Stimulated activated naive CD8-positive, alpha-beta T cell treated with anti-CD3 and anti-CD28 coated beads, Interleukin-15, Interleukin-2, amounts not matched to agents 100 ng/mL and 50 ng/mL, for 24 hours (primary cell): ENCODE results near the gene RALGAPB.
A peak's percentile ranks its signal among the peaks of the same experiment; 100 is the strongest.

Experiments used
- H3K27ac Mint-ChIP-seq: one replicate; pipeline ENCODE4 v1.8.0; 2021; ENCODE audit warnings: mild to moderate bottlenecking, mixed read lengths
- H3K27me3 Mint-ChIP-seq: one replicate; pipeline ENCODE4 v1.8.0; 2021; ENCODE audit warnings: mixed read lengths
- H3K36me3 Mint-ChIP-seq: one replicate; pipeline ENCODE4 v1.8.0; 2021; ENCODE audit warnings: low read depth, mixed read lengths
- H3K4me1 Mint-ChIP-seq: one replicate; pipeline ENCODE4 v1.8.0; 2021; ENCODE audit warnings: low read depth, mixed read lengths
- H3K4me3 Mint-ChIP-seq: one replicate; pipeline ENCODE4 v1.8.0; 2021; ENCODE audit warnings: mild to moderate bottlenecking, mixed read lengths
- H3K9me3 Mint-ChIP-seq: one replicate; pipeline ENCODE4 v1.8.0; 2021; ENCODE audit warnings: mixed read lengths

RALGAPB gene

GRCh38 chr20:38566036-38566598, 93.5 kb downstream of the RALGAPB start:
- Mint-ChIP-seq H3K4me1 (no peaks in the 10 kb centered on the region), H3K4me3 (no peak overlapping the region), H3K27ac (no peak overlapping the region), H3K9me3 (no peaks in the 10 kb centered on the region), H3K36me3 (peaks cover 32% of the 10 kb centered on the region), H3K27me3 (no peaks in the 10 kb centered on the region)

DNA sequence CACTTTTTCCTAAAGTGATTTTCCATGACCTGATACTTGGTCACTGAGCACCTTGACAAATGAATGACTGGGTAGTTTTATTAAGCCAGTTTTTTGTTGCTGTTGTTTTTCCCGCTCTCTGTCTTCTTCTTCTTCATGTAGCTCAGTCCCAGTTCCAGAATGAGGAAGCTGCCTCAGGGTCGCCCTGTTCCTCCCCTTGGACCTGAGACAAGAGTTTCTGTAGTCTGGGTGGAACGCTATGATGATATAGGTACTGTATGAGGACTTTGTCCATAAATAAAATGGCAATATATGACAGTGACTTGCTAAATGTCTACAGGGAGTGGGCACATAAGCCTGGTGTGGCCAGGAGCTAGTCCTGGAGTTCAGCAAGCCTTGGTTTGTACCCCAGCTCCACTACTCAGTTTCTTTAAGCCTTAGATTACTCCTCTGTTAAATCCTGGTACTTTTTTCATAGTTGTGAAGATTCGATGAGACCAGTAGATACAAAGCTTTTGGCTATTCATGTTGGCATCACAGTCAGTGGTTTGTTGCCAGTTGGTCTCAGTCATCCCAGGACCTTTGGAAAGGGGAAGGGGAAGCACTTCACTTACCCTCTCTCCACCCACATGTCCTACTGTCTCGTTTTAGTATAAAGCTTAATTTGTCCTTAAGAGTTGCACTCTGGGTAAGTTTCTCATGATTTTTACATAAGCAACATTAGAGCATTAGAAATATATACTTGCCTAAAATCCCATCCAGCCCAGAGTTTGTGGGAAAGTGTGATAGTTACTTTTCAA, 97.3 kb downstream of the RALGAPB start:
- H3K36me3 Mint-ChIP-seq, result peaks cover 34% of the 10 kb centered on the region

DNA sequence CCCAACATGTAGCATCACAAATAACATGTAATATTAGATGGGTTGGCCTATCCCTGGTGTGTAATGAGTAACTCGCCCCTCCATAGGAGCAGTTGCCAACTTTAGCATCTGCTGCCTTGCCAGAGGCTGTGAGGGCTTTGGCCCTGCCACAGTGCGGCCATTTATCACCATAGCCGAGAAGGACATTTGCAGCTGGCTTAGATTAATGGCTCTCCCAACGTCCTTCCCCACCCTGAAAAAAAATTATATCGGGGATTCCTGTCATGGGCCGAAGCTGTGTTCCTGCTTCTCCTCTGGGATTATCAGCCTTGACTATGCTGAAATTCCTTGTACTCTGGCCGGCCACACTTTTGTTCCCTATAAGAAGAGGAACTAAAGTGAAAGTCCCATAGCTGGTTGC, 100.8 kb downstream of the RALGAPB start:
- H3K36me3 Mint-ChIP-seq, result peaks cover 33% of the 10 kb centered on the region
- no peaks in the 10 kb centered on the region for H3K9me3 Mint-ChIP-seq
- no peaks in the 10 kb centered on the region for H3K27me3 Mint-ChIP-seq
- H3K4me3 Mint-ChIP-seq, result no peak overlapping the region
- no peak overlapping the region for H3K27ac Mint-ChIP-seq
- no peaks in the 10 kb centered on the region for H3K4me1 Mint-ChIP-seq

More for the DNA sequence above, 97.3 kb downstream of the RALGAPB start:
- peak overlapping the region; percentile 18 for H3K27ac Mint-ChIP-seq
- no peaks in the 10 kb centered on the region for H3K9me3 Mint-ChIP-seq
- H3K27me3 Mint-ChIP-seq, result no peaks in the 10 kb centered on the region
- H3K4me3 Mint-ChIP-seq, result no peak overlapping the region
- no peaks in the 10 kb centered on the region for H3K4me1 Mint-ChIP-seq

GRCh38 chr20:38579219-38579910, 106.7 kb downstream of the RALGAPB start:
- Mint-ChIP-seq H3K27ac (no peak overlapping the region), H3K27me3 (no peaks in the 10 kb centered on the region), H3K36me3 (peaks cover 16% of the 10 kb centered on the region), H3K4me3 (no peak overlapping the region), H3K4me1 (no peaks in the 10 kb centered on the region), H3K9me3 (no peaks in the 10 kb centered on the region)

DNA sequence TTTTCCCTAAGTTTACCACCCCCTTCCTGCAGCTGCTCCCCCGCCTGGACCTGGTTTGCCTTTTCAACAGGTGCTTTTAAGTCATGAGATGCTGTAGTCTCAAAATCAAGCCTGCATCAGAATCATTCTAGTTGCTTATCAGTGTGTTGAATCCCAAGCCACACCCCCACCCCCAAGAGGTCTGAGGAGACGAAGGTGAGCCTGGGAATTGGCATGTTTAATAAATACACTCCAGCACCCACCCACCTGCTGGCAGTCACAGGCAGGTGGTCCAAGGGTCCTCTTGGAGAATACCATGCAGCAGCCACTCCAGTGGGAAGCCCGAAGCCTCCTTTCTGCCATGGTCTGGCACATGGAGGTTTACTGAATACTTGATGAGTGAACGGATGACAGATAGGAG, 107.3 kb downstream of the RALGAPB start:
- H3K36me3 Mint-ChIP-seq, result peaks cover 10% of the 10 kb centered on the region
- H3K4me3 Mint-ChIP-seq, result no peak overlapping the region
- no peaks in the 10 kb centered on the region for H3K27me3 Mint-ChIP-seq
- H3K27ac Mint-ChIP-seq, result peak overlapping the region; percentile 58
- H3K9me3 Mint-ChIP-seq, result no peaks in the 10 kb centered on the region
- H3K4me1 Mint-ChIP-seq, result no peaks in the 10 kb centered on the region

DNA sequence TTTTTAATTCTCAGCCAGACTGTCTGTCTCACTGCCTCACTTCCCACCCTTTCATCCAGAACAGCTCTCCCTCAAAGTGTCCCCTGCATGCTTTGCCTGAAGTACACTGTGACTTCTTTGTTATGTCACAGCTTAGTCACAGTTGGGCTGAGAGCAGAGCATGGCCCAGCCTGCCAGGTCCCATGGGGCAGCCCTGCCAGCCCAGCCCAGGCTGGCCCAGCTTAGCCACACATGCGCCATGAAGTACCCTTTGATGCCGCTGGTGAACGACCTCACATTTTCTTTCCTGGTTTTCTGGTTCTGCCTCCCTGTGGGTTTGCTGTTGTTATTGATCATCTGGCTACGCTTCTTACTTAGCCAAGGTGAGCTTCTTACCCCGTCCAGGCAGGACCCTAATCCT, 108.4 kb downstream of the RALGAPB start, which contains the start of gene ADIG:
Gene ADIG (plus strand): TSS at position 185 of the 400 bp plus-strand sequence. CDS start 54 bp downstream, at position 239.
- Mint-ChIP-seq H3K27me3 (no peaks in the 10 kb centered on the region), H3K27ac (peak within 1 kb of the TSS; percentile 58), H3K4me1 (no peaks in the 10 kb centered on the region)

GRCh38 chr20:38581830-38582358, 109.3 kb downstream of the RALGAPB start:
- no peaks in the 10 kb centered on the region for H3K9me3 Mint-ChIP-seq
- no peaks in the 10 kb centered on the region for H3K36me3 Mint-ChIP-seq
- H3K4me3 Mint-ChIP-seq, result no peak overlapping the region
- no peaks in the 10 kb centered on the region for H3K27me3 Mint-ChIP-seq
- H3K4me1 Mint-ChIP-seq, result no peaks in the 10 kb centered on the region
- H3K27ac Mint-ChIP-seq, result no peak overlapping the region

More for the DNA sequence above, 108.4 kb downstream of the RALGAPB start, which contains the start of gene ADIG:
- H3K4me3 Mint-ChIP-seq, result no peak within 1 kb of the TSS
- peaks cover 4% of the 10 kb centered on the region for H3K36me3 Mint-ChIP-seq
- H3K9me3 Mint-ChIP-seq, result no peaks in the 10 kb centered on the region

- H3K27me3 Mint-ChIP-seq, result no peaks in the 10 kb centered on the region
- no peak overlapping the region for H3K4me3 Mint-ChIP-seq
- no peaks in the 10 kb centered on the region for H3K36me3 Mint-ChIP-seq
- no peak overlapping the region for H3K27ac Mint-ChIP-seq
- no peaks in the 10 kb centered on the region for H3K9me3 Mint-ChIP-seq
- no peaks in the 10 kb centered on the region for H3K4me1 Mint-ChIP-seq
Observed at GRCh38 chr20:38583306-38583705, 110.7 kb downstream of the RALGAPB start.

DNA sequence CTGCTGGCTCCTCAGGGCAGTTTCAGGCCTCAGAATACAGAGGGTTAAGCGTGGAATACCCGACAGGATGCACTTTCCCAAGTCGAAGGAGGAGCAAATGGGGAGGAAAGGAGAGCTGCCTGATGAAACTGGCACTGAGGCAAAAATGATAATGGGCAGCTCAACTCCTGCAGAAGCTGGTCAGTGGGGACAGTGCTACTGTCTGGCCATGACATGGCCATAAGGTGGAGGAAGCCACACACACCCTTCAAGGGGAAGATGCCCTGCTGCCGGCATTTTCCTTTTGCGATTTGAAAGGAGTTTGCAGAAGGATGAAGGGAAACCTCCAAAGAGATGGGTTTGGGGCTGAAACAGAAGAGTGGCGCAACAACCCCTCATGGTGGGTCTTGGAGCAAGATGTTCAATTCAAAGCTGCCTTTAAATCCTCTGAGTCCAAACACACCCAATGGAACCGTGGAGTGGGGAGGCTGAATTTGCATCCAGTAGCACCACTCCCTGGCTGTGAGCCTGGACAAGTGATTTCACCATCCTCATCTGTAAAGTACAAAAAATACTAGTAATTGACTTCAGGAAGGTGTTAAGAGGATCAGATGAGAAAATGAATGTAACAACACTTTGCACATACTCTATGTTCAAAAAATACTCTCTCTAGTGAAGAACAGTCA, 111.6 kb downstream of the RALGAPB start:
- Mint-ChIP-seq H3K27ac (no peak overlapping the region), H3K27me3 (no peaks in the 10 kb centered on the region), H3K9me3 (no peaks in the 10 kb centered on the region), H3K36me3 (no peaks in the 10 kb centered on the region), H3K4me1 (no peaks in the 10 kb centered on the region), H3K4me3 (no peak overlapping the region)

GRCh38 chr20:38585404-38586180, 112.9 kb downstream of the RALGAPB start:
- Mint-ChIP-seq H3K36me3 (no peaks in the 10 kb centered on the region), H3K9me3 (no peaks in the 10 kb centered on the region), H3K27me3 (no peaks in the 10 kb centered on the region), H3K27ac (no peak overlapping the region), H3K4me3 (no peak overlapping the region), H3K4me1 (no peaks in the 10 kb centered on the region)

DNA sequence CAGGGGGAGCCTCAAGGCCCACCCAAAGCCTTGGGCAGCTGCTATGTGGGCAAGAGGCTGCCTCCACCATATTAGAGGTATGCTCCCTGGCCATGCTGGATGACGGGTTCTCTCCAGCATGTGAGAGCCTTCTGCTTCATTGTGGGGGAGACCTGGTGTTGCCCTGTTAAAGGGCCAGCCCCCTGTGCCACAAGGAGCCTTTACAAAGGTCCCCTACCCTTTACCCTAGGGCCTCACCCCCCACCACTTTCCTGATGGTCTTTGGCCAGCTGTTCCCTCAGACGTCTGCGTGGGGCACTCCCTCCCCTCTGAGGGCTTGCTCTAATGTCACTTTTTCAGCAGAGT, 113.5 kb downstream of the RALGAPB start:
- Mint-ChIP-seq H3K4me1 (no peaks in the 10 kb centered on the region), H3K27ac (no peak overlapping the region), H3K27me3 (no peaks in the 10 kb centered on the region), H3K36me3 (no peaks in the 10 kb centered on the region), H3K4me3 (no peak overlapping the region), H3K9me3 (no peaks in the 10 kb centered on the region)

DNA sequence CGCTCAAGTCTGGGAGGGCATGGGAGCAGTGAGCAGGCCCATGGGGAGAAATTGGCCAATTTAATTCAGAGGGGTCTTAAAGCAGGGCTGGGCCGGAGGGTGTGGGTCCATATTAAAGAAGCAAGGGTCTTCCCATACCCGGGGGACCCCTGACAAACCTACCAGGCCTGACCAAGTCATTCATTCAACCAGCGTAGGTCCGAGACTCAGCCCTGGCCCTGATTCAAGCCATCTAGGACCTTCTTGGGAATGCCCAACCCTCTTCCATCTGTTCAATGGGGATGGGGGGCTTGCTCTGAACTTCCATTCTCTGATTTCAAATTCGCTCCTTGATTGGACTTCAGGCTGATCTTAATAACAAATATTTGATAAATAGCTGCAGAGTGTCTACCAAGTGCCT, 115.7 kb downstream of the RALGAPB start:
- Mint-ChIP-seq H3K4me1 (no peaks in the 10 kb centered on the region), H3K27me3 (no peaks in the 10 kb centered on the region)

GRCh38 chr20:38589351-38589750, 116.7 kb downstream of the RALGAPB start:
- no peak overlapping the region for H3K4me3 Mint-ChIP-seq
- H3K27ac Mint-ChIP-seq, result no peak overlapping the region
- no peaks in the 10 kb centered on the region for H3K27me3 Mint-ChIP-seq
- no peaks in the 10 kb centered on the region for H3K9me3 Mint-ChIP-seq
- no peaks in the 10 kb centered on the region for H3K36me3 Mint-ChIP-seq
- no peaks in the 10 kb centered on the region for H3K4me1 Mint-ChIP-seq

More for the DNA sequence above, 115.7 kb downstream of the RALGAPB start:
- no peaks in the 10 kb centered on the region for H3K9me3 Mint-ChIP-seq
- no peak overlapping the region for H3K4me3 Mint-ChIP-seq
- no peaks in the 10 kb centered on the region for H3K36me3 Mint-ChIP-seq
- no peak overlapping the region for H3K27ac Mint-ChIP-seq

- H3K9me3 Mint-ChIP-seq, result no peaks in the 10 kb centered on the region
- no peak overlapping the region for H3K27ac Mint-ChIP-seq
- H3K27me3 Mint-ChIP-seq, result no peaks in the 10 kb centered on the region
- H3K4me3 Mint-ChIP-seq, result no peak overlapping the region
- H3K36me3 Mint-ChIP-seq, result no peaks in the 10 kb centered on the region
- no peaks in the 10 kb centered on the region for H3K4me1 Mint-ChIP-seq
Observed at GRCh38 chr20:38589967-38590675, 117.5 kb downstream of the RALGAPB start.
